ENCODE results near the gene CD22. TPM values are rescaled to one million over a fixed set of nuclear protein-coding genes. Genes with fewer than 3 reads are reported as not detected.

CD22 gene
- total RNA-seq, 4 donors from 2014 or later, result not detected

GRCh38 chr19:35293363-35293739 lies 35.6 kb upstream of the CD22 start:
- no peak for DNase-seq (ENCODE audit: low spot score in 2 of 2)
- H3K4me1 ChIP-seq, result peaks cover 7% of the 10 kb centered on the region
- H3K9me3 ChIP-seq, result no peaks in the 10 kb centered on the region
- TF ChIP-seq CTCF (IDR thresholded peaks at IDR 0.05), result no peak
- 21% methylated on average over 5 of the region's 7 CpGs for WGBS
- no peak overlapping the region for H3K4me3 ChIP-seq
- peaks cover 75% of the 10 kb centered on the region for H3K27me3 ChIP-seq
- no peaks in the 10 kb centered on the region for H3K36me3 ChIP-seq
- no peak overlapping the region for H3K27ac ChIP-seq

GRCh38 chr19:35293808-35294207 lies 35.2 kb upstream of the CD22 start:
- Histone ChIP-seq H3K4me1 (peaks cover 7% of the 10 kb centered on the region), H3K27ac (no peak overlapping the region), H3K9me3 (no peaks in the 10 kb centered on the region), H3K27me3 (peaks cover 75% of the 10 kb centered on the region), H3K36me3 (no peaks in the 10 kb centered on the region), H3K4me3 (no peak overlapping the region)
- no peak for DNase-seq (ENCODE audit: low spot score in 2 of 2)
- TF ChIP-seq POLR2A (IDR thresholded peaks at IDR 0.05), result no peak
- no peak for TF ChIP-seq POLR2AphosphoS5 (IDR thresholded peaks at IDR 0.05)
- no peak for TF ChIP-seq CTCF (IDR thresholded peaks at IDR 0.05)
- no peak for TF ChIP-seq EP300 (IDR thresholded peaks at IDR 0.05)
- WGBS, result 16% methylated on average over 11 of the region's 17 CpGs

- Histone ChIP-seq H3K27ac (no peak overlapping the region), H3K9me3 (no peaks in the 10 kb centered on the region), H3K4me3 (no peak overlapping the region), H3K4me1 (peaks cover 7% of the 10 kb centered on the region), H3K36me3 (no peaks in the 10 kb centered on the region), H3K27me3 (peaks cover 78% of the 10 kb centered on the region)
- TF ChIP-seq EP300 (IDR thresholded peaks at IDR 0.05), result no peak
- no peak for TF ChIP-seq POLR2AphosphoS5 (IDR thresholded peaks at IDR 0.05)
- TF ChIP-seq CTCF (IDR thresholded peaks at IDR 0.05), result no peak
- no peak for TF ChIP-seq POLR2A (IDR thresholded peaks at IDR 0.05)
- 54% methylated on average over 3 of the region's 3 CpGs for WGBS
- DNase-seq (ENCODE audit: low spot score in 2 of 2), result no peak
Measured at GRCh38 chr19:35294328-35294727, 34.7 kb upstream of the CD22 start.

GRCh38 chr19:35294859-35295791 lies 33.9 kb upstream of the CD22 start:
- Histone ChIP-seq H3K4me1 (peaks cover 7% of the 10 kb centered on the region), H3K27me3 (peaks cover 84% of the 10 kb centered on the region), H3K4me3 (no peak overlapping the region), H3K9me3 (no peaks in the 10 kb centered on the region), H3K36me3 (no peaks in the 10 kb centered on the region), H3K27ac (no peak overlapping the region)
- DNase-seq (ENCODE audit: low spot score in 2 of 2), result no peak
- 59% methylated on average over 20 of the region's 25 CpGs for WGBS
- no peak for TF ChIP-seq EP300 (IDR thresholded peaks at IDR 0.05)
- TF ChIP-seq CTCF (IDR thresholded peaks at IDR 0.05), result no peak
- no peak for TF ChIP-seq POLR2A (IDR thresholded peaks at IDR 0.05)
- TF ChIP-seq POLR2AphosphoS5 (IDR thresholded peaks at IDR 0.05), result no peak

GRCh38 chr19:35295792-35296462 lies 33.1 kb upstream of the CD22 start:
- peaks cover 7% of the 10 kb centered on the region for H3K4me1 ChIP-seq
- no peak for DNase-seq (ENCODE audit: low spot score in 2 of 2)
- WGBS, result 64% methylated on average over 12 of the region's 24 CpGs
- H3K36me3 ChIP-seq, result no peaks in the 10 kb centered on the region
- TF ChIP-seq POLR2A (IDR thresholded peaks at IDR 0.05) (no peak), POLR2AphosphoS5 (IDR thresholded peaks at IDR 0.05) (no peak), EP300 (IDR thresholded peaks at IDR 0.05) (no peak), CTCF (IDR thresholded peaks at IDR 0.05) (no peak)
- H3K4me3 ChIP-seq, result no peak overlapping the region
- H3K27ac ChIP-seq, result no peak overlapping the region
- peaks cover 84% of the 10 kb centered on the region for H3K27me3 ChIP-seq
- H3K9me3 ChIP-seq, result no peaks in the 10 kb centered on the region

All from suprapubic skin (tissue), 4 donors.